HG03342 (cell line): ENCODE results near the gene KIF16B.
"Not testable (repeated sequence)": the region's sequence is repeated elsewhere in the genome, so short reads cannot be mapped to it uniquely, and the experiment has no call there.

Experiments used
- ATAC-seq: cut with Tn5 transposase; IDR thresholded peaks from one replicate; pipeline ENCODE4 v1.9.1; 2021; ENCODE audit warnings: mild to moderate bottlenecking, moderate library complexity; ENCODE audit not compliant: unreplicated experiment

Gene KIF16B

DNA sequence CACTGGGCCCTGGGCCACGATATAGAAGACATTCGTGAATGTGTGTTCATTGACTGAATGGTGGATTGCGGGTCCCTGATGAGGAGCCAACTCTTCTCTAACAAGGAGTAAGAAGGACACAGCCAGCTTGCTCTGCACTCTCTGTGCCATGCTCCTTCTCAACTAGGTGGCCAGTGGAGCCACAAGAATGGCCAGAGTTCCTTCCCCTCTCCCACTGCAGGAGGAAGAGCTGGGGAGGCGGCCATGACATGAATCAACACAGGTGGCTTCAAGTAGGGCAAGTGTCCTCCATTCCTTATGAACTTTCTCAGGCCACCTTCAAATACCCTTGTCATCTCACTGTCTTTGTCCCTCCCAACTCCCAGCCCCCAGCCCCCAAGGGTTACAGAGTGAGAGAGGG is 305.7 kb downstream of the KIF16B start:
- no peak for ATAC-seq

DNA sequence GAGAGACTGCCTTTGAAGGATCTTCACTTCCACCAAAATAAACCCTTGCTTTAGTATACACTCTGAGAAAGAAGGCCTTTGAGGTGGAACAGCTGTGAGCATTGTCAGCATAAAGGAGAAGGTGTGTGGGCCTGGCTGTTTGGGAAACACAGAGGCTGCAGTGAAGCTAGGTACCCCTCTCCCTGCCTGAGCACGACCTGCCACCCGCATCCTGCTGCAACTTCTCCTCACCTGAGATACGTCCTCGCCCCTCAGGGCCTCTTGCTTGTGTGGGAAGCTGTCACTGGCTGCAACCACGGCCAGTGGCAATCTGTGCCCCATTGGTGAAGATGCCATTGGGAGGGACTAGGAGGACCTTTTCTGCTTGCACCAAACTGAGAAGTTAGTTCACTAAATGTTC is 307.9 kb downstream of the KIF16B start:
- ATAC-seq = no peak

DNA sequence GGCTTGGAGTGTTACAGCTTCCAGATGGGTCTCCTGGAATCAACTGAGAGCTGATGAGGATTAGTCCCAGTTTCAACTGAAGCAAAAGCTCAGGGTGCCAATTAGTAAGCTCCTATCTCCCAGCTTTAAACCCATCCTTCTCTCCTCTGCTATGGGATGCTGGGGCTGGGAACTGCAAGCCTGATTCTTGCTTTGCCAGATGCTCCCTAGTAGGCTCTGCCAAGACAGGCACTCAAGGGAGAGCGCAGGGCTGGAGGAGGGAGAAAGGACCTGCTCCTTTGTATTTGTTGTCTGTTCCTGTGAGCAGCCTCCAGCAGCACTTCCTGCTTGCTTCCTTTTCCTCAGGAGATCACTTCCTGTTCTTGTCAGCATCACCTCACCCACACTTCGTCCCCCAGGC is 309.7 kb downstream of the KIF16B start:
- no peak for ATAC-seq

DNA sequence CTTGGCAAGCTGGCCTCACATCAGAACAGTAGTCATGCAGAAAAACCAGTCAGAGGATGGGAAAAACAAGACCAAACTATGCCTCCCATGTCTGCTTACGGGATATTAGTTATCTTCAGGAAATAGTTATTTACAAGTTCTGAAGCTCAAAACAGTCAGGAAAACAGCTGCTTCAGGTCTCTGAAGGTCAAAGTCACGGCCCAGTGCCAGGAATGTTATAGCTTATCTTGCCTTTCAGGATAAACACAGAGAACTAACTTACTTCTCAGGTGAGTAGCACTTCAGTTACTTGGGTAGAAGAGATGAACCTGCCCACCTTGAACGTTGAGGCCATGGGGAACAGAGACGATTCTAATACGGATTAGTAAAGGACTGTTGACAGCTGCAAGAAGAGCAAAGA is 310.7 kb downstream of the KIF16B start:
- no peak for ATAC-seq

DNA sequence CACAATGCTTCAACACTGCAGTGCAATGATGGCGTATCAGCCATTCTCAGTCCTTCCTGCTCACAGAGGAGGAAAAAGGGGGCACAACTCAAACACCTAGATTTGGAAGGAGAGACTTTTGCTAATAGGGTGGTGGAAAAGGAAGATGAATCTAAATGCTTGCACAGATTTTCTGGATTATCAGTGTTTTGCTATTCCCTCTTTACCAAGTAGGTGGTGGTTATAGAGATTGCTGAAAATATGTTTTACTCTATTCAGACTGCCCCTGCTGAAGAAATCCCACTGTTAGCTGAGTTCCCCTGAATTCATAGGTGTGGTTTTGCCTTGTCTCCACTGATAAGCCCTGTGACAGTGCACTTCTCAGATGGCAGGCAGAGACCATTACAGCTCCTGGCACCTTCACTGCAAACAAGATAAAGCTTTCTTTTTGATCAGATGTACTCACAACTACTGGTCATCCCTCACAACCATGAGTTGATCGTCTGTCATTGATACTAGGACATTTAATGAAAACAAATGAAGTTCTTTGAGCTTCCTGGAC is 311.4 kb downstream of the KIF16B start:
- no peak for ATAC-seq

DNA sequence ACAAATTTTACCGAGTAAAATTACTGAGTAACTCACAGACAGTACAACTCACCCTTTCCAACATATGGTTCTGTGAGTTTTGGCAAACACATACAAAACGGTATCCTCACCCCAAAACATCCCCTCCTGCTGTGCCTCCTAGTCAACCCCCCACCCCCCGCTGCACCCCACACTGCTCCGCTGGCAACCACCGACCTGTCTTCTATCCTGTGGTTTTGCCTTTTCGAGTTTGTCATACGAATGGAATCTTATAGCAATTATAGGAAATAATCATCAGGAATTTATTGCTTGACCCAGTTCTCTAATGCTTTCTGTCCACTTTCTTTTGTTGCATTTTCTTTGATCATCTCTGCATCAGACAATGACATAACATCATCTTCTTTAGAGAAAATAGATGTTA is 312.3 kb downstream of the KIF16B start:
- ATAC-seq = no peak

DNA sequence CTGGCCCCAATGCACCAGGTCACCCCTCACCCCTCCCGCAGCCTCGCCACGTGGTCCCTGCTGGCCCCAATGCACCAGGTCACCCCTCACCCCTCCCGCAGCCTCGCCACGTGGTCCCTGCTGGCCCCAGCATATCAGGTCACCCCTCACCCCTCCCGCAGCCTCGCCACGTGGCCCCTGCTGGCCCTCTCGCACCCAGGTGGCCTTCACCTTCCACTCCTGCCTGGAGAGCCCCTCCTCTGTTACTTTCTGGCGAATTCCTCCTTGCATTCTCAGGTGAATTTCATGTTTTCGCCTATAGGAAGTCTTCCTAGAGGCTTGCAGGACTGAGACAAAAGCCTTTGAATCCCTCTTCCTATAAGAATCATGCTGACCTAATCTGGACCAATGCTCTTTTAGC is 313.1 kb downstream of the KIF16B start:
- not testable (repeated sequence) for ATAC-seq

DNA sequence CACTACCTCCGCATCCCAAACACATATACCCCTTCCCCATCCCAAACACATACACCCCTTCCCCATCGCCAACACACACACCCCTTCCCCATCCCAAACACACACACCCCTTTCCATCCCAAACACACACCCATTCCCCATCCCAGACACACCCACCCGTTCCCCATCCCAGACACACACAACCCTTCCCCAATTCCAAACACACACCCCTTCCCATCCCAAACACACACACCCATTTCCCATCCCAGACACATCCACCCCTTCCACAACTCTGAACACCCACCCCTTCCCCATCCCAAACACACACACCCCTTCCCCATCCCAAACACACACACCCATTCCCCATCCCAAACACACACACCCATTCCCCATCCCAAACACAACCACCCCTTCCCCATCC is 314.5 kb downstream of the KIF16B start:
- no peak for ATAC-seq

DNA sequence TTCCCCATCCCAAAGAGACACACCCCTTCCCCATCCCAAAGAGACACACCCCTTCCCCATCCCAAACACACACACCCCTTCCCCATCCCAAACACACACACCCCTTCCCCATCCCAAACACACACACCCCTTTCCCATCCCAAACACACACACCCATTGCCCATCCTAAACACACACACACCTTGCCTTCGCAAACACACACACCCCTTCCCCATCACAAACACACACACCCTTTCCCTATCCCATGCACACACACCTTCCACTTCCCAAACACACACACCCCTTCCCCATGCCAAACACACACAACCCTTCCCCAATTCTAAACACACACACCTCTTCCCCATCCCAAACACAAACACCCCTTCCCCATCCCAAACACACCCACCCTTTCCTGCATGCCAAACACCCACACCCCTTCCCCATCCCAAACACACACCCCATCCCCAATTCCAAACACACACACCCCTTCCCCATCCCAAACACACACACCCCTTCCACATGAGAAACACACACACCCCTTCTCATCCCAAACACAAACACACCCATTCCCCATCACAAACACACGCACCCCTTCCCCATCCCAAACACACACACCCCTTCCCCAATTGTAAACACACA is 315.3 kb downstream of the KIF16B start:
- no peak for ATAC-seq

DNA sequence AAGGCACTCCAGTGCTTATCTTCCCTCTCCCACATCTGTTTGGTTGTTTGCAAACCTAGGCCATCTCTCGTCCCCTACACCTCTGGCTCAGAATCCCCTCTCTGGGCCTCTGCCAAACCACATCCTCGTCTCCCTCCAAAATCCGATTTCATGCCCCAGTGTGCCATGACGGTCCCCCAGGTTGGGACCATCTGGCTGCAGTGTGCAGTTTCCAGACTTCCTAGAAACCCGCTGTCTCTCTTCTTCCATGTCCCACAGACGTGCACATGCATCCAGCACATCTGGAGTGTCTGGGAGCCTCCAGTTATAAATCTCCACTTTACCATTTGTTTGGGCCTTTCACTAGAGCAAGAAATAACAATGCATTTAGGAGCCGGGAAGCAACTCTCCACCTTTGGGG is 316.2 kb downstream of the KIF16B start:
- ATAC-seq = no peak

DNA sequence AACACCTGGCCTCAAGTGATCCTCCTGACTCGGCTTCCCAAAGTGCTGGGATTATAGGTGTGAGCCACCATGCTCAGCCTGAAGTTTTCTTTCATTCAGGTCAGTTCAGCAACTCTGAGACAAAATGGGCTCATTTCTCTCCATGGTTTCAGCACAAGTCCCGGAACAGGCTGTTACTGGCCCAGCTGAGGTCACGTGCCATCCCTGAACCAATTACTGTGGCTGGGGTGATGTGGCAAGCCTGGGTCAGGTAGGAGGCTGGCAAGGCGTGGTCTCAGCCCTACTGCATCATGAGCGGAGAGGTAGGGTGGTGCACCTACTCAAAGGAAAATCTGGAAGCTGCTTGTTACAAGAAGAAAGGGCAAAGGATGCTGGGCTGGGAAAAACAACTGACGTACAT is 326.4 kb downstream of the KIF16B start:
- no peak for ATAC-seq

DNA sequence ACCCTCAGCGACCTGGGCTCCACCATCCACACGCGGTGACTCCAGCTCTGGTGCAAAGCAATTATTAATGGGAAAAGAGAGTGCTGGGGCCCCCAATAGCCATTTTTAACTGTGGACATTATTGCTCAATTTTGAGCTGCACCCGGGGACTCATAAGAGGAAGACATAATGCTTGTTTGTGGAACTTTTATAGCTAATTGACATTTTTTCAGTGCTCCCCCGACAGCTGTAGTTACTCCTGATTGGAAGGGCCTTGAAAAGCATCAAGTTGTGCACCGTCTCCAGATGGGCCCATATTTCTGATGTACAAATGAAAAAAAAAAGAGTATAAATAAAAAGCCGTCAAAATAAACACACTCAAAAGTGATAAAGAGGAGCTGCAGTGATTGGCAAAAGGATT is 327.0 kb downstream of the KIF16B start:
- no peak for ATAC-seq

DNA sequence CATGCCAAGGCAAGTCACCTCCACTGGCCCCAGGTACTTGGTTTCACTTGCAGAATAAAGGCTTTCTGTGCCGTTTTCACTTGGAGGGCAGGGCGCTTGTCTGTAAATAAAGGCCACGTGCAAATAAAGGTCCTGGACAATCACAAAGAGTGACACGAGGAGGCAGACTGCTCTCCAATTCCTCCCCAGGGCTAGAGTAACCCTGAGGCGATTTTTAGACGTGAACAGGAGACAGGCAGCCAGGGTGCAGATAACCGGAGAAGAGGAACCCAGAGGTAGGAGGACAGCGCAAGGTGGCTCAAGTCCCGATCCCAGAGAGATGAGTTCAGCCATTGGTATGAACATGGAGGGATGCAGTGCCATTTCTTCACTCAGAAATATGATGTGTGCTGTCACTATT is 327.4 kb downstream of the KIF16B start:
- ATAC-seq = no peak

DNA sequence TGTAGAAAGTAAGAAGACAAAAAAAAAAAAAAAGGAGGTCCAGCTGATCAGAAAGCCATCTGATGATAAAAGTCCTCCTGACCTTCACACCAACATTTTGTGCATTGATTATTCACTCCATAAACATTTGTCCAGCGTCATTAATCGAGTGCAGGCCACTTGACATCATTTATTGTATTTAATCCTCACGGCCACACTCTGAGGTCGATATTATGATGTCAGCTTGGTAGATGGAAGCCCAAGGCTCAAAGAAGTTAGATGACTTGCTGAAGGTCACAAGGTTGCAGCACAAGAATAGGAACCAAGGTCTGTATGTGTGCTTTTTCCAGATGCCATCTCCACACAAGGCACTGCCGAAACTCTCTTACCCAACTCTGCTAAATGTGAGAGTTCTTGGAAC is 328.4 kb downstream of the KIF16B start:
- ATAC-seq = no peak

DNA sequence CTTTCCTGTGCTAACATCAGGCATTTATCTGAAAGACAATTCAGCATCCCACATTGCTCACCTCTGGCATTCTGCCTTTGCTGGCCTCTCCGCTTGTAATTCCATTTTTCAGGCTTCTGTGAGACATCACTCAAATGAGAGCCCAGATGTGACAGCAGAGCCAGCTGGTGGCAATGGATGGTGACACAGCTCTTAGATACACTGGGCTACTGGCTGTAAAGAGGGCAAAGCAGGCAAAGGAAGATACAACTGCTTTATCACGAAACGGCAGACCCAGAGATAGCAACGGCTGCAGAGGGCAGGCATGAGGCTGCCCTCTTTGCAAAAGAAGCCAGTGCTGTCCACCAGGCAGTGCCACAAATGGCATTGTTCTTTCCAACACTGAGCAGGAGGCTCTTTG is 329.8 kb downstream of the KIF16B start:
- ATAC-seq = no peak

DNA sequence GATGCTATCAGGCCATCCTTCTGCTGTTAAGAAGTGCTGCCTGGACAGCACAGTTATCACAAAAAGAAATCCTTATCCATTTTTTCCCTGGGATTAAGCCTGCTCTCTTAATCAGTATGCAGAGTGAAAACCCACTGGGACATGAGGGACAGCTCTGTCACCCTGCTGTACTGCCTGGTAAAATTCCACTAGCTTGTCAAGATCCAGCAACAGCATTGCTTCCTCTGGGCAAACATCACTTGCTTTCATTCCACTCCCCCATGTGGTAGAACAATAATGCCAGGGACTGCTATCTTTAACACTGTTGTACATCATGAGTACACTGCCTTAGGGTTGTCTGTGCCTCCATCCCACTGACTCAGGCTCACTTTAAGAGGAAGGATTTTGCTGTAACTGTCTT is 331.3 kb downstream of the KIF16B start:
- no peak for ATAC-seq

DNA sequence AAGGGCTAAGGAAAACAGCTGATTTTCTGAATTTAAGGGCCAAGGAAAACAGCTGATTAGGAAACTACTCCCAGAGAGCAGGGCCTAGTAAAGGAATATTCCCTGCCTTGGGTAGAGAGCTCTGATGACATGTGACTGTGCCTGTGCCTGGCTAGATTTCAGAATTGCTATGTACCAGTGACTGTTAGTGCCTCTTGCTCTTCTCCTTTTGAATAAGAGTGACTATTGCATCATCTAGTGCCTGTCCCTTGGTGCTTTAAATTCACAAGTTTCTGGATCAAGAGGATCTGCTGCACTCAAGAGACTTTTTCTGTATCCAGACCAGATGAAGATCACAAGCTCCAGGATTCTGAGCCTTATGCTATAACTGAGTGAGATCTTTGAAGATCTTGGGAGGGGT is 332.9 kb downstream of the KIF16B start:
- ATAC-seq = no peak

DNA sequence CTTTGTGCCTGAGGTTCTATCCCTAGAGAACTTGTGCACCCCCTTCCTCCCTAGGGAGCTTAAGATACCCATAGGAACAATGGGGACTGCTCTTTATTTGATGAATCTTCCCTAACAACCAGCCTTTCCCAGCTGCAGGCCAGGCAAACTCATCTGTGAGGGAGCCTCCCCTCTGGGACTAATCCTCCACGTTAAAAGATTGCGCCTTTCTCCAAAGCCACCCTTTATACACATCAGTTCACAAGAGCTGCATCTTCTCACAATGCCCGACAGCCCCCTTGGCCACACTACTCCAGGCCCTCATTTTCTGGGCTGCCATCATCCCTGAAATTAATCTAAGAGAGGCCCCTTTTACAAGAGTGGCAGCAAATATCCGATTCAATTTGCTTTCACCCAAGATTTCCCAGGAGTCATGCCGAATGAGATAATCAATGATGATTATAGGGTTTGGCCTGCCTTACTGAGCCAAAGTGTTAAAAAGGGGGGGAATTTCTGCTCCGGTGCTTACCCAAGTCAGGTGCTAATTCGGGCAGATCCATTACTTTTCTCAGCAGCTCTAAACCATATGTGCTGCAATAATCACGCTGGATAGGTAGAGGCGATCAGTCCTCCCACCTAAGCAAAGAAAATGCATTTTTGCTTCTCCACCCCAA is 336.5 kb downstream of the KIF16B start:
- no peak for ATAC-seq

DNA sequence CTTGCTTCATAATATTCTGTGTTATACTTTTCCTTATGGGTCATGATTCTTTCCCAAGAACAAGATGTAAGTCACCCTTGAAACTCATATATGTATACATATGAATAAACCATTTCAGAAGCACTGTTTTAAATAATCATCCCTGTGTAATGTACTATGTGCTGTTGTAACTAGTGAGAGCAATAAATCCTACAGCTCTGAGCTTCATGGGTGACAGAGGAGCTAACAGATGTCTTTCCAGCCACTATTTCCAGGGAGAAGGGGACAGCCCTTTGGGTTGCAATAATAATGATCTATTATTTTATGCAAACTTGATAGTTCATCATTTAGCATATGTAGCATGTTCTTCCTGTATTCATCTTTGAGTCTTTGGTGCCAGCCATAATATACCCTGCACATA is 342.8 kb downstream of the KIF16B start:
- ATAC-seq = no peak

DNA sequence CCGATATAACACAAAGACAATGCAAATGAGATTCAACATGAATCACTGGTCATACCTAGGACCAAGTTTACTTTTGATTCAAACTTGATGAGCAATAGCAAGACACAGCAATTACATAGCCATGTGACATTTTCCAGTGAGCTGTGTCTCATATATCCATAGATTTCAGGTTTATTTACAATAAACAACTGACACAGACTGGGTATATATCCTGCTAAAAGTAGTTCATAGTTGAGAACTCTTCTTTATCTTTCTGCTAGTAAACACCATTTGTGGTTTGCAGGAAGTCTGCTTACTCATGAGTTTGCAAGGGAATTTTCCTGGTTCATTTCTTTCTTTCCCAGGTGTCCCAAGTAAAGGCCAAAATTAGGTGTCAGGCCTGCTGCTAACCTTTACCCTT is 343.4 kb downstream of the KIF16B start:
- no peak for ATAC-seq

DNA sequence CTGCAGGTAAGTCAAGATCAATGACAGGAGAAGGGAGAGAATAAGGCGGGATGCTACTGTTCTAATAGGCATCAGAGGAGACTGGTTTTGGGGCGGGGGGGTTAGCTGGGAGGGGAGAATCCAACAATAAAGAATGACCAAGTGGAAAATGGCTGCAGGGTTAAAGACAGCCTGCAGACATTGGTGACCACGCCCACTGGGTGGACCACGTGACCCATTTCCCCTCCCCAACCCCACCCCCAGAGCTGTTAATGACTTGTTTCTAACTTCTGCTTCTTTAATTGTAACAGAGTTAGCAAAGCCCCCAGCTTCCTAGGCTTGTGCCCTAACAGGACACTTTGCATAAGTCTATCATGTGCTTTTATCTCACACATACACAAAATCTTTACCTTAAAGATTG is 344.5 kb downstream of the KIF16B start:
- no peak for ATAC-seq

DNA sequence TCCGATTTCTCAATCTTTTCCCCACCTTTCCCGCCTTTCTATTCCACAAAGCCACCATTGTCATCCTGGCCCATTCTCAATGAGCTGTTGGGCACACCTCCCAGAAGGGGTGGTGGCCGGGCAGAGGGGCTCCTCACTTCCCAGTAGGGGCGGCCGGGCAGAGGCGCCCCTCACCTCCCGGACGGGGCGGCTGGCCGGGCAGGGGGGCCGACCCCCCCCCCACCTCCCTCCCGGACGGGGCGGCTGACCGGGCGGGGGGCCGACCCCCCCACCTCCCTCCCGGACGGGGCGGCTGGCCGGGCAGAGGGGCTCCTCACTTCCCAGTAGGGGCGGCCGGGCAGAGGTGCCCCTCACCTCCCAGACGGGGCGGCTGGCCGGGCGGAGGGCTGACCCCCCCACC is 346.3 kb downstream of the KIF16B start:
- not testable (repeated sequence) for ATAC-seq

DNA sequence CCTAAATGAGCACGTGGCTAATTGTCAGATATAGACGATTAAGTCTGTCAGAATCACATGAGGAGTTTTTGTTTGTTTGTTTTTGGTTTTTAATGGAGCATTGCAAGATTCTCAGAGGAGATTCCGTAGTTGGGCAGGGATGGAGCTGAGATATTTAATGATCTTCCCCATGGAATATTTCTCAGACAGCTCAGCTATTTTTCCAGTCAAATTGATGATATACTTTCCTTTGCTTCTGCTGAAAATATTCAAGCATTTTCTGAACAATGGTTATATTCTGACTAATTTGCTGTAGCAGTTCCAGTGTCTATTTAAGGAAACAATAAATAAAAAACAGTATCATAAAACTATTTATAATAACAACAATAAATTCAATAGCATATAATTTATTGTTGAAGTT is 348.4 kb downstream of the KIF16B start:
- no peak for ATAC-seq
